BLaER1 (cell line): ENCODE measurements around the gene TMEM233.
A peak's percentile ranks its signal among the peaks of the same experiment; 100 is the strongest.

Experiments used
- H3K27ac ChIP-seq: shearing (Covaris generic); formaldehyde crosslinking; 2 replicates; pipeline ENCODE4 v1.8.1; 2022
- H3K27me3 ChIP-seq: shearing (Covaris generic); formaldehyde crosslinking; 2 replicates; pipeline ENCODE4 v1.8.1; 2022
- H3K36me3 ChIP-seq: shearing (Covaris generic); formaldehyde crosslinking; 2 replicates; pipeline ENCODE4 v1.8.1; 2022
- H3K4me1 ChIP-seq: shearing (Covaris generic); formaldehyde crosslinking; 2 replicates; pipeline ENCODE4 v1.8.1; 2022
- H3K4me2 ChIP-seq: shearing (Covaris generic); formaldehyde crosslinking; 2 replicates; pipeline ENCODE4 v1.8.1; 2022
- H3K4me3 ChIP-seq: shearing (Covaris generic); formaldehyde crosslinking; 2 replicates; pipeline ENCODE4 v1.8.1; 2022
- H3K9ac ChIP-seq: shearing (Covaris generic); formaldehyde crosslinking; 2 replicates; pipeline ENCODE4 v1.8.1; 2022
- H3K9me3 ChIP-seq: shearing (Covaris generic); formaldehyde crosslinking; 2 replicates; pipeline ENCODE4 v1.8.1; 2022
- H4K20me1 ChIP-seq: shearing (Covaris generic); formaldehyde crosslinking; 2 replicates; pipeline ENCODE4 v1.8.1; 2022
- Cebpa-rat ChIP-seq: shearing (Covaris generic); IDR thresholded peaks from 2 replicates; pipeline ENCODE4 v1.8.1; 2022

The TMEM233 gene

DNA sequence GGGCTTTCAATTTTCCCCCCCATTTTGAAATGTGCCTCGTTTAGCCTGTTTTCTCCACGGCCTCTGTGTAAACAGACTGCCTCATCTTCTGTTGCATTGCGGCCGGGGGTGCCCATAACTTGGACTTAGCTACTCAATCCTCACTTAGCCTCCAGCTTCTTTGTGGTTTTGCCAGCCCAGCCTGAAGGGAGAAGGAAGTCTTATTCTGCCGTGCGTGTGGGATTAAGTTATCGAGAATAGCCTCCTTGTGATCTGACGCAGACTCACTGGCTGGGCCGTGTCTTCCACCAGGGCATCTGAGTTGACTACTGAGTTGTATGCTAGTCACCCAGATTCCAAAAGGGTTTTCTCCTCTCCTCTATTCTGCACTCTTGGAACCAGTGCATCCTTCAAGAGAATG lies 82.4 kb downstream of the TMEM233 start:
- H3K9me3 ChIP-seq: no peaks in the 10 kb centered on the region
- no peak overlapping the region for H3K27ac ChIP-seq
- peaks cover 100% of the 10 kb centered on the region for H3K36me3 ChIP-seq
- no peak overlapping the region for H3K4me3 ChIP-seq
- H3K4me2 ChIP-seq: no peak overlapping the region
- peaks cover 60% of the 10 kb centered on the region for H4K20me1 ChIP-seq
- TF ChIP-seq Cebpa-rat: no peak
- H3K4me1 ChIP-seq: peaks cover 15% of the 10 kb centered on the region
- no peaks in the 10 kb centered on the region for H3K27me3 ChIP-seq
- no peak overlapping the region for H3K9ac ChIP-seq

DNA sequence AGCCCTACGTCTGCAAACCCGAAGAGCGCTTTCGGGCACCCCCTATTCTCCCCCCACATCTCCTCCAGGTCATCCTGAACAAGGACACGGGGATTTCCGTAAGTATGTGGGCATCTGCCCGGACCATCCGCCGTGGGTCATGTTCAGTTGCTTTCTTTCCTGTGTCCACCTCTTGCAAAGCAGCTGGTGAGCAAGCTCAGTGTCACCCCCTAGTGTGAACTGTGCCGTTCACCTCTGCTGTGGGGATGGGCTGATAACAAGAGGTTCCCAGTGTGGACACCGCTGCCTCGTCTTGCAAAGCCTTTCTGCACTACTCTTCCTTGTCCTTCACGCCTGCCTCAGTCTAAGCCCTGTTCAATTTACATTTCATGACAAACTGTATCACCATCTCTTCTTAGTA lies 83.0 kb downstream of the TMEM233 start:
- TF ChIP-seq Cebpa-rat: no peak
- Histone ChIP-seq H3K4me2 (no peak overlapping the region), H3K9me3 (no peaks in the 10 kb centered on the region), H3K9ac (no peak overlapping the region), H3K36me3 (peaks cover 100% of the 10 kb centered on the region), H3K4me3 (no peak overlapping the region), H3K27me3 (no peaks in the 10 kb centered on the region), H4K20me1 (peaks cover 55% of the 10 kb centered on the region), H3K27ac (no peak overlapping the region), H3K4me1 (peaks cover 15% of the 10 kb centered on the region)

DNA sequence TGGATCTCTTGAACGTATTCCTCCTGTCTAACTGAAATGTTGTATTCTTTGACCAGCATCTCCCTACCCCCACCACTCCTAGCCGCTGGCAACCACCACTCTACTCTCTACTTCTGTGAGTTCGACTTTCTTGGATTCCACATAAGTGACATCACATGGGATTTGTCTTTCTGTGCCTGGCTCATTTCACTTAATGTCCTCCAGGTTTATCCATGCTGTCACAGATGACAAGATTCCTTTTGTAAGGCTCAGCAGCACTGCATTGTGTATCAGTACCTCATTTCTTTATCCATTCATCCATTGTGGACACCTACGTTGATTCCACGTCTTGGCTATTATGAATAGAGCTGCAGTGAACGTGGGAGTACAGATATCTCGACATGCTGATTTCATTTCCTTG lies 84.9 kb downstream of the TMEM233 start:
- no peak overlapping the region for H3K27ac ChIP-seq
- H3K27me3 ChIP-seq: no peaks in the 10 kb centered on the region
- H4K20me1 ChIP-seq: peaks cover 38% of the 10 kb centered on the region
- peaks cover 17% of the 10 kb centered on the region for H3K4me1 ChIP-seq
- H3K36me3 ChIP-seq: peaks cover 98% of the 10 kb centered on the region
- H3K9ac ChIP-seq: no peak overlapping the region
- H3K4me3 ChIP-seq: no peak overlapping the region
- H3K9me3 ChIP-seq: no peaks in the 10 kb centered on the region
- TF ChIP-seq Cebpa-rat: no peak
- H3K4me2 ChIP-seq: no peak overlapping the region

DNA sequence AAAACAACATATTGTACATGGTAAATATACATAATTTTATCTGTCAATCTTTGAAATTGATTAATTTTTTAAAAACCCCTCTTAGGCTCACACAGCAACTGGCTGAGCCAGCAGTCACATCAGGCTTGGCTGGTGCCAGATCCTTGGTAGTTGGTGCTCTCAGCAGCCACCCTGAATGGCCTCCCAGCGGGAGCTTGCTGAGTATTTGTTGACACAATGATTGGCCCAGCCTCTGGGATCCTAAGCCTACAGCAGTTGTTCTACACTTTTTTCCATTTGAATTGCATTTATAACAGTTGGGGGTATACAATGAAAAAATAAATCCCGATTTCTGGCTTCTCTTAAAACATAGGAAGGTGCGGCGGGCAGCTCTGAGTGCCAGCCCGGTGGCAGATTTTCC lies 85.5 kb downstream of the TMEM233 start:
- no peak overlapping the region for H3K4me2 ChIP-seq
- peaks cover 32% of the 10 kb centered on the region for H4K20me1 ChIP-seq
- H3K36me3 ChIP-seq: peaks cover 96% of the 10 kb centered on the region

DNA sequence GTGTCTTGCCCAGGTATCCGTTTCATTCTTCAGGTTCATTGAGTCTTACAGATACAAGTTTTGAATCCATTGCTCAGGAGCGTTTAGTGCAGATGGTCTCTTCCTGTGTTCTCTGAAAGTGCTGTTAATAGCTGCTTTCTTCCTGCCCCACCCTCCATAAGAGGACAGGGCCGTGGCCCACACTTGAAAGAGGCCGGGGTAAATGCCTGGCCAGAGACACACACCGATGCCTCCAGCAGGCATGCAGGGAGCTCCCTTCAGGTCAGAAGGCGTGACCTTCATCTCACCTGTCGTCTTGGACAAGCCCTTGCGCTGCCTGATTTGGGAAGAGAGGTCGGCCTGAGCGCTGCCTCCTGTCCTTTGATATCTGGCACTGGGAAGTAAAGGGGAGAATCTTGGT lies 85.9 kb downstream of the TMEM233 start:
- H3K4me1 ChIP-seq: peaks cover 21% of the 10 kb centered on the region
- no peak overlapping the region for H3K9ac ChIP-seq

More for the DNA sequence above, 85.5 kb downstream of the TMEM233 start:
- Histone ChIP-seq H3K4me1 (peaks cover 17% of the 10 kb centered on the region), H3K9me3 (no peaks in the 10 kb centered on the region), H3K27ac (no peak overlapping the region), H3K9ac (no peak overlapping the region), H3K27me3 (no peaks in the 10 kb centered on the region), H3K4me3 (no peak overlapping the region)
- TF ChIP-seq Cebpa-rat: no peak

DNA sequence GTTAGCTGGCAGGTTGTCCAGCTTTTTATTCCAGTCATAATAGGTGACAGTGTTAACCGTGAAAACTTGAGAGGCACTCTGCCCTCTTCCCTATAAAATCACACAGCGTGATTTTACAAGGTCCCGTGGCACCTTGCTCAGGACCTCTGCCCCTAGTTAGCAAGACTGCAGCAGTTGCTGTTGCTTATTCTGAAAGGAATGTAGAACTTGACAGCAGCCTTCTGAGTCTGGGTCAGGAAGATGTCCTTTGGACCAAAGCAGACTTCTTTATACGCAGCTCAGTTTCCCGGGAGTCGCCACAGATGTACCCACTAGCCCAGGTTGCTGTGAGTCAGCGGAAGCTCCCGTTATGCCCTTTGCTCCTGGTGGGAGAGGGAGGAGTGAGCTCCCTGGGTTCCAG lies 87.5 kb downstream of the TMEM233 start:
- Histone ChIP-seq H3K36me3 (peaks cover 93% of the 10 kb centered on the region), H3K9me3 (no peaks in the 10 kb centered on the region), H3K4me1 (peaks cover 21% of the 10 kb centered on the region), H3K4me3 (no peak overlapping the region), H3K27me3 (no peaks in the 10 kb centered on the region), H3K4me2 (no peak overlapping the region), H4K20me1 (peaks cover 15% of the 10 kb centered on the region), H3K9ac (no peak overlapping the region), H3K27ac (no peak overlapping the region)
- TF ChIP-seq Cebpa-rat: no peak

More for the DNA sequence above, 85.9 kb downstream of the TMEM233 start:
- Histone ChIP-seq H3K27me3 (no peaks in the 10 kb centered on the region), H4K20me1 (peaks cover 31% of the 10 kb centered on the region), H3K4me2 (no peak overlapping the region), H3K4me3 (no peak overlapping the region), H3K9me3 (no peaks in the 10 kb centered on the region), H3K27ac (no peak overlapping the region), H3K36me3 (peaks cover 96% of the 10 kb centered on the region)
- TF ChIP-seq Cebpa-rat: no peak

DNA sequence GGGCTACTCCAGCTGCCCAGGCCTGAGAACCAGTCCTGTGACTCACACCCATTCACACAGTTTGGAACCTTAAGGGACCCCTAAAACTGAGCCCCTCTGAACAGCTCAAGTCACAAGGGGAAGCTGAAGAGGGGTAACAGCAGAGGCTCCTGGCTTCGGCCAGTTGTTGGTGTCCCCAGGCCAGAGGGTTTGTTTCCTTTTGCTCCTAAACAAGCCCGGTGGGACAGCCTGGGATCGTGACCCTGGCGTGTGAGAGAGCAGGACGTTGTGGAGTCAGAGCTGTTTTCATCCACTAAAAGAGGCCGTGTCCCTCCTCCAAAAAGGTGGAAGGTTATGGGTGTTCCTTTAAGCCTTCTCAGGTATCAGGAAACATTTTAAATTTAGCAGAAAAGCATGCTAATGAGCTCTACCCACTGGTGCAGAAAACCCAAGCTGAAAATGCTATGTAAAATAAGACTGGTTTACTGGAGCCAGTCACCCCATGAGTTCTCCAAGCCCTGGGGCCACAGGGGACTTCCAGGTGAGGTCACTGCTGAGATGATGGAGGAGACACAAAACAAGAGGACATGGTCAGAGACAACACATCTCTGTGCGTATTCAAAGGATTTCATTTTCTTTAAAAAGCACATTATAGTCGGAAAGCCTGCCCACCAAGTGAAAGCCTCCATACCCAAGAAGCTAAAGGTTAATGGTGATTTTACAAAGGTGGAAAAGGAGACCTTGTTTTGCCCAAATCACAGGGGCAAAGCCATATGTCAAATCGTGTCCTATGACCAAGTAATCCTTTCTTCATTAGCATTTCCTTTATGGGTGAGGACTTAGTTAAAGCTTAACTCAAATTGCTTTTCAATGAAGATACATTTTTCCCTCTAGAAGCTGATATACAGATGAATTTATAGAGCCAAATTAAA lies 88.4 kb downstream of the TMEM233 start:
- H3K4me2 ChIP-seq: no peak overlapping the region
- H3K4me3 ChIP-seq: no peak overlapping the region
- peak overlapping the region; percentile 40; the same call in 1 of the 2 replicates for H3K27ac ChIP-seq
- H3K36me3 ChIP-seq: peaks cover 93% of the 10 kb centered on the region
- peaks cover 9% of the 10 kb centered on the region; the same call in 1 of the 2 replicates for H4K20me1 ChIP-seq
- TF ChIP-seq Cebpa-rat: no peak
- H3K4me1 ChIP-seq: peaks cover 21% of the 10 kb centered on the region
- no peak overlapping the region for H3K9ac ChIP-seq
- no peaks in the 10 kb centered on the region for H3K27me3 ChIP-seq
- H3K9me3 ChIP-seq: no peaks in the 10 kb centered on the region

DNA sequence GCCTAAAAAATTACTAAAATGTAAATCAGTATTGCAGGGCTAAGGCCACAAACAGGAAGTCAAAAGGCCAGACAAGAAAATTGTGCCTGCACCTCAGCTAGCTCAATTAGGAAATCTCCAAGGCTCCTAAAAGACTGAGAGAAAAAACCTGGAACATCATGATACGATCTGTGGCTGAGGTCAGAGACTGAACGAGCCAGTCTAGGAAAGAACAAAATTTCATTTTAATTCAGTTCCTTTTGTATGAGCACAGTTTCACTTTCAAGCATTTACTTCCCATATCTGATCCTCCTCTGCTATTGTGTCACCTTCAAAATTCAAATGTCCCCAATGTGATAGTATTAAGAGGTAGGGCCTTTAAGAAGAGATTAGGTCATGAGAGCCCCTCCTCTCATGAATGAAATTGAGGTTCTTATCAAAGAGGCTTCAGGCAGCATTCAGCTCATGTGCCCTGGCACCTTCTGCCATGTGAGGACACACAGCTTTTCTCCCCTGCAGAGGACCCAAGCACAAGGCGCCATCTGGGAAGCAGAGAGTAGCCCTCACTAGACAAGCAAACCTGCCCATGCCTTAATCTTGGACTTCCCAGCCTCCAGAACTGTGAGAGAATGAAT lies 89.2 kb downstream of the TMEM233 start:
- Histone ChIP-seq H4K20me1 (peaks cover 5% of the 10 kb centered on the region; the same call in 1 of the 2 replicates), H3K27me3 (no peaks in the 10 kb centered on the region), H3K27ac (peak overlapping the region; percentile 40; the same call in 1 of the 2 replicates), H3K36me3 (peaks cover 93% of the 10 kb centered on the region), H3K9ac (no peak overlapping the region), H3K4me2 (no peak overlapping the region), H3K9me3 (no peaks in the 10 kb centered on the region), H3K4me1 (peaks cover 25% of the 10 kb centered on the region), H3K4me3 (no peak overlapping the region)
- TF ChIP-seq Cebpa-rat: no peak

DNA sequence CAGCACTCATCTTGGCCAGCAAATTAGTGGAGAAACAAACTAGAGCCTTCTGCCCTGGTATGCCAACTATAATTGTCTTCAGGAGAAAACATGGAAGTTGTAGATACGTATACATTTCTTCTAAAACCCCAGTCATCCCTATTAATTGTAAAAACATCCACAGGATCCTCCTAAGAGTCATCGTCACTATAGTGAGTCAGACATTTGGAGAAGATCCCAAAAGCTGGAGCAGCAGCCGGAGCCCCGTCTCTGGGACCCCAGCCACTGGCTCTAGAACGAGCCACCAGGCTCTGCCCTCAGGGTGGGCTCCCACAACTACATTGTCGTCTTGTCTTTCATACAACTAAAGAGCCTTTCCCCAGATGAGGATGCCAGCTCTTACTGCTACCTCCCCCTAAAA lies 89.8 kb downstream of the TMEM233 start:
- H3K27me3 ChIP-seq: no peaks in the 10 kb centered on the region
- no peak overlapping the region for H3K27ac ChIP-seq

DNA sequence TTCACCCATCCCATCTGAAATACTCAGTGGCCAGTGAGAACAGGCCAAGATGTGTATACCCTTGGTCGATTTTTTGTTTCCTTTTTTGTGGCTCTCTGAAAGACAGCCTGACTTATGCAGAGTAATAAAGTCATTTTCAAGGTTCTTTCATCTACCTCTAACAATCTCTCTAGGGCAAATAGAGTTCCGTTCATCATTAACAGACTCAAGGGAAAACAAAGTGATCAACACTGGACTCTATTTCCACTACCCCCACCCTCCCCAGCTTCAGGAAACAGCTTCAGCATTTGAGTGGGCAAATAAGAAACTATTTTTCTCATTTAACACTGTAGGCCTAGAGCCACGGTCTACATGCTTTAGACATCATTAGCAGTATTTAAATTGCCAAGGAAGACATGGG lies 90.2 kb downstream of the TMEM233 start:
- Histone ChIP-seq H3K9ac (no peak overlapping the region), H3K4me2 (no peak overlapping the region), H3K27ac (no peak overlapping the region), H3K9me3 (no peaks in the 10 kb centered on the region), H4K20me1 (peaks cover 5% of the 10 kb centered on the region; the same call in 1 of the 2 replicates), H3K4me3 (no peak overlapping the region), H3K36me3 (peaks cover 93% of the 10 kb centered on the region), H3K27me3 (no peaks in the 10 kb centered on the region), H3K4me1 (peaks cover 28% of the 10 kb centered on the region)
- no peak for TF ChIP-seq Cebpa-rat

More for the DNA sequence above, 89.8 kb downstream of the TMEM233 start:
- H3K9ac ChIP-seq: no peak overlapping the region
- H4K20me1 ChIP-seq: peaks cover 5% of the 10 kb centered on the region; the same call in 1 of the 2 replicates
- peaks cover 93% of the 10 kb centered on the region for H3K36me3 ChIP-seq
- peaks cover 28% of the 10 kb centered on the region for H3K4me1 ChIP-seq
- H3K4me3 ChIP-seq: no peak overlapping the region
- TF ChIP-seq Cebpa-rat: no peak
- H3K4me2 ChIP-seq: no peak overlapping the region
- no peaks in the 10 kb centered on the region for H3K9me3 ChIP-seq
